Measurements from ENCODE around the gene TMEM131L.
"Not testable (repeated sequence)": the region's sequence is repeated elsewhere in the genome, so short reads cannot be mapped to it uniquely, and the experiment has no call there.

Gene TMEM131L

GRCh38 chr4:153466081-153466948 lies at the start of gene TMEM131L:
Gene TMEM131L, plus strand, starts transcription at chr4:153466360. Its CDS starts 38 bp downstream, at chr4:153466398.
- Histone ChIP-seq H3K27me3 (replicated peaks; ENCODE audit: control insufficient read depth, insufficient read depth, low read length) (no peaks in the 10 kb centered on the region), H3K36me3 (ENCODE audit: control insufficient read depth, insufficient read depth, low read length) (peaks cover 4% of the 10 kb centered on the region), H3K4me3 (replicated peaks; ENCODE audit: low read depth, low read length) (peak within 1 kb of the TSS; percentile 89)
- peak; percentile 87 for DNase-seq (ENCODE audit: extremely low read depth, insufficient read length)
- peak; percentile 31 for TF ChIP-seq CTCF (IDR thresholded peaks at IDR 0.05; ENCODE audit: insufficient read depth, low read length, poor library complexity, severe bottlenecking)

GRCh38 chr4:153416456-153416855 lies 49.7 kb upstream of the TMEM131L start:
- not testable (repeated sequence) for H3K36me3 ChIP-seq (ENCODE audit: control insufficient read depth, insufficient read depth, low read length); DNase-seq (ENCODE audit: extremely low read depth, insufficient read length); H3K4me3 ChIP-seq (replicated peaks; ENCODE audit: low read depth, low read length)

GRCh38 chr4:153418121-153418520 lies 48.0 kb upstream of the TMEM131L start:
- DNase-seq (ENCODE audit: extremely low read depth, insufficient read length), result no peak
- H3K4me3 ChIP-seq (replicated peaks; ENCODE audit: low read depth, low read length), result no peak overlapping the region
- H3K27me3 ChIP-seq (replicated peaks; ENCODE audit: control insufficient read depth, insufficient read depth, low read length), result no peaks in the 10 kb centered on the region
- no peak for TF ChIP-seq CTCF (IDR thresholded peaks at IDR 0.05; ENCODE audit: insufficient read depth, low read length, poor library complexity, severe bottlenecking)
- H3K36me3 ChIP-seq (ENCODE audit: control insufficient read depth, insufficient read depth, low read length), result no peaks in the 10 kb centered on the region; the same call in 1 of the 2 replicates

More at GRCh38 chr4:153416456-153416855, 49.7 kb upstream of the TMEM131L start:
- not testable (repeated sequence) for H3K27me3 ChIP-seq (replicated peaks; ENCODE audit: control insufficient read depth, insufficient read depth, low read length)

GRCh38 chr4:153418558-153418957 lies 47.6 kb upstream of the TMEM131L start:
- H3K36me3 ChIP-seq (ENCODE audit: control insufficient read depth, insufficient read depth, low read length), result no peaks in the 10 kb centered on the region; the same call in 1 of the 2 replicates
- DNase-seq (ENCODE audit: extremely low read depth, insufficient read length), result no peak
- H3K27me3 ChIP-seq (replicated peaks; ENCODE audit: control insufficient read depth, insufficient read depth, low read length), result no peaks in the 10 kb centered on the region
- no peak for TF ChIP-seq CTCF (IDR thresholded peaks at IDR 0.05; ENCODE audit: insufficient read depth, low read length, poor library complexity, severe bottlenecking)
- H3K4me3 ChIP-seq (replicated peaks; ENCODE audit: low read depth, low read length), result no peak overlapping the region

- no peak for TF ChIP-seq CTCF (IDR thresholded peaks at IDR 0.05; ENCODE audit: insufficient read depth, low read length, poor library complexity, severe bottlenecking)
- no peaks in the 10 kb centered on the region for H3K36me3 ChIP-seq (ENCODE audit: control insufficient read depth, insufficient read depth, low read length)
- no peaks in the 10 kb centered on the region for H3K27me3 ChIP-seq (replicated peaks; ENCODE audit: control insufficient read depth, insufficient read depth, low read length)
- H3K4me3 ChIP-seq (replicated peaks; ENCODE audit: low read depth, low read length), result no peak overlapping the region
- no peak for DNase-seq (ENCODE audit: extremely low read depth, insufficient read length)
Measured at GRCh38 chr4:153419029-153419428, 47.1 kb upstream of the TMEM131L start.

- Histone ChIP-seq H3K36me3 (ENCODE audit: control insufficient read depth, insufficient read depth, low read length) (no peaks in the 10 kb centered on the region), H3K4me3 (replicated peaks; ENCODE audit: low read depth, low read length) (no peak overlapping the region), H3K27me3 (replicated peaks; ENCODE audit: control insufficient read depth, insufficient read depth, low read length) (no peaks in the 10 kb centered on the region)
- DNase-seq (ENCODE audit: extremely low read depth, insufficient read length), result no peak
- no peak for TF ChIP-seq CTCF (IDR thresholded peaks at IDR 0.05; ENCODE audit: insufficient read depth, low read length, poor library complexity, severe bottlenecking)
Measured at GRCh38 chr4:153419673-153420278, 46.4 kb upstream of the TMEM131L start.
